DOHH2 (cell line): Measurements from ENCODE around the gene DPYSL5.

Source experiments
- EZH2phosphoT487 ChIP-seq: fragments of 200-600 bp; sonication (generic); IDR thresholded peaks from 2 replicates; pipeline ENCODE4 v1.6.1; 2017; ENCODE audit warnings: borderline replicate concordance, mild to moderate bottlenecking, antibody characterized with exemption, low read length, moderate library complexity, mixed read lengths
- TF ChIP-seq, protein P1 (sequence below): fragments of 200-600 bp; sonication (generic); IDR thresholded peaks from one replicate; pipeline ENCODE4 v1.5.1; 2014; ENCODE audit warnings: antibody characterized with exemption, mild to moderate bottlenecking, low read depth, low read length; ENCODE audit not compliant: poor library complexity, severe bottlenecking

GRCh38 chr2:26847655-26848335 lies at the start of gene DPYSL5:
- TF ChIP-seq, protein P1, sequence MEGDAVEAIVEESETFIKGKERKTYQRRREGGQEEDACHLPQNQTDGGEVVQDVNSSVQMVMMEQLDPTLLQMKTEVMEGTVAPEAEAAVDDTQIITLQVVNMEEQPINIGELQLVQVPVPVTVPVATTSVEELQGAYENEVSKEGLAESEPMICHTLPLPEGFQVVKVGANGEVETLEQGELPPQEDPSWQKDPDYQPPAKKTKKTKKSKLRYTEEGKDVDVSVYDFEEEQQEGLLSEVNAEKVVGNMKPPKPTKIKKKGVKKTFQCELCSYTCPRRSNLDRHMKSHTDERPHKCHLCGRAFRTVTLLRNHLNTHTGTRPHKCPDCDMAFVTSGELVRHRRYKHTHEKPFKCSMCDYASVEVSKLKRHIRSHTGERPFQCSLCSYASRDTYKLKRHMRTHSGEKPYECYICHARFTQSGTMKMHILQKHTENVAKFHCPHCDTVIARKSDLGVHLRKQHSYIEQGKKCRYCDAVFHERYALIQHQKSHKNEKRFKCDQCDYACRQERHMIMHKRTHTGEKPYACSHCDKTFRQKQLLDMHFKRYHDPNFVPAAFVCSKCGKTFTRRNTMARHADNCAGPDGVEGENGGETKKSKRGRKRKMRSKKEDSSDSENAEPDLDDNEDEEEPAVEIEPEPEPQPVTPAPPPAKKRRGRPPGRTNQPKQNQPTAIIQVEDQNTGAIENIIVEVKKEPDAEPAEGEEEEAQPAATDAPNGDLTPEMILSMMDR: no peak
- no peak for TF ChIP-seq EZH2phosphoT487
